IMR-90 (cell line): ENCODE measurements around the gene PLB1. TPM values are rescaled to one million over a fixed set of nuclear protein-coding genes. Genes with fewer than 3 reads are reported as not detected.

ENCODE experiments used
- ATAC-seq: fragments of 200-7000 bp; cut with Tn5 transposase; 2 replicates; pipeline ENCODE4 v1.9.1; 2020; ENCODE audit warnings: low read depth, mild to moderate bottlenecking, moderate library complexity
- BruUV-seq: library from RNA; stranded (reverse); fragments of 400-500 nt; replicated peaks from 2 replicates; lab custom pipeline; 2021; lab: Mats Ljungman, UMichigan
- CTCF ChIA-PET: fragments of 300-600 bp; formaldehyde crosslinking; extraction: SDS; loops from one replicate; lab custom pipeline; 2021; ENCODE audit warnings: antibody characterized with exemption; lab: Yijun Ruan, JAX
- POLR2A ChIA-PET: fragments of 300-600 bp; sonication (Branson Sonifier 250); formaldehyde crosslinking; loops from one replicate; lab custom pipeline; 2022; ENCODE audit warnings: antibody characterized with exemption; ENCODE audit not compliant: unreplicated experiment; lab: Charles Lee
- DNase-seq: peaks from one replicate; pipeline ENCODE4 v3.0.0; 2013
- H2AFZ ChIP-seq: replicated peaks from 2 replicates; pipeline ENCODE3; 2013; ENCODE audit warnings: low read length, mild to moderate bottlenecking; ENCODE audit not compliant: poor library complexity
- H2AK5ac ChIP-seq: 2 replicates; pipeline ENCODE4 v1.6.1; 2013; ENCODE audit warnings: low read depth, low read length, inconsistent platforms
- H2AK9ac ChIP-seq: replicated peaks from 2 replicates; pipeline ENCODE3; 2013; ENCODE audit warnings: mild to moderate bottlenecking, low read depth, low read length, moderate library complexity; ENCODE audit not compliant: poor library complexity
- H2BK120ac ChIP-seq: 2 replicates; pipeline ENCODE4 v1.6.1; 2013; ENCODE audit warnings: low read depth, low read length, inconsistent platforms
- H2BK15ac ChIP-seq: 3 replicates; pipeline ENCODE4 v1.6.1; 2013; ENCODE audit warnings: low read depth, low read length, inconsistent platforms
- H2BK20ac ChIP-seq: 2 replicates; pipeline ENCODE4 v1.6.1; 2013; ENCODE audit warnings: low read depth, mild to moderate bottlenecking, inconsistent platforms, low read length, moderate library complexity
- H2BK5ac ChIP-seq: 2 replicates; pipeline ENCODE4 v1.6.1; 2013; ENCODE audit warnings: mild to moderate bottlenecking, low read depth, low read length, inconsistent platforms; ENCODE audit not compliant: poor library complexity, severe bottlenecking
- H3K14ac ChIP-seq: replicated peaks from 2 replicates; pipeline ENCODE4 v1.6.1; 2013; ENCODE audit warnings: low read depth, low read length, inconsistent platforms
- H3K18ac ChIP-seq: 2 replicates; pipeline ENCODE4 v1.6.1; 2013; ENCODE audit warnings: low read depth, low read length, control low read depth
- H3K23ac ChIP-seq: 2 replicates; pipeline ENCODE4 v1.6.1; 2013; ENCODE audit warnings: low read depth, low read length, inconsistent platforms
- H3K27ac ChIP-seq: 2 replicates; pipeline ENCODE4 v1.5.1; 2013; ENCODE audit warnings: mild to moderate bottlenecking, control low read depth, low read length; ENCODE audit not compliant: insufficient read depth
- H3K27me3 ChIP-seq: 2 replicates; pipeline ENCODE4 v1.6.1; 2013; ENCODE audit warnings: low read length; ENCODE audit not compliant: control insufficient read depth, insufficient read depth
- H3K36me3 ChIP-seq: 2 replicates; pipeline ENCODE4 v1.6.1; 2013; ENCODE audit warnings: low read length, mixed read lengths; ENCODE audit not compliant: control insufficient read depth, insufficient read depth
- H3K4ac ChIP-seq: 2 replicates; pipeline ENCODE4 v1.6.1; 2013; ENCODE audit warnings: low read depth, low read length, inconsistent platforms
- H3K4me1 ChIP-seq: 2 replicates; pipeline ENCODE4 v1.6.1; 2013; ENCODE audit warnings: low read length, mixed read lengths; ENCODE audit not compliant: control insufficient read depth, insufficient read depth
- H3K4me2 ChIP-seq: 2 replicates; pipeline ENCODE4 v1.6.1; 2013; ENCODE audit warnings: low read depth, mild to moderate bottlenecking, control low read depth, low read length, moderate library complexity
- H3K4me3 ChIP-seq: 2 replicates; pipeline ENCODE4 v1.5.1; 2013; ENCODE audit warnings: low read depth, mild to moderate bottlenecking, control low read depth, low read length, moderate library complexity; ENCODE audit not compliant: insufficient read depth
- H3K56ac ChIP-seq: 2 replicates; pipeline ENCODE4 v1.6.1; 2013; ENCODE audit warnings: low read length, inconsistent platforms; ENCODE audit not compliant: insufficient read depth; ENCODE audit errors: extremely low read depth
- H3K79me1 ChIP-seq, 2 experiments: 2 replicates each; pipeline ENCODE4 v1.6.1; 2013; ENCODE audit warnings: low read length in 2 of 2, inconsistent platforms in 1 of 2, low read depth in 1 of 2
- H3K9ac ChIP-seq: 2 replicates; pipeline ENCODE4 v1.6.1; 2013; ENCODE audit warnings: low read depth, low read length, control low read depth
- H3K9me1 ChIP-seq: 2 replicates; pipeline ENCODE4 v1.6.1; 2013; ENCODE audit warnings: low read length, inconsistent platforms; ENCODE audit not compliant: insufficient read depth
- H3K9me3 ChIP-seq: 2 replicates; pipeline ENCODE4 v1.6.1; 2013; ENCODE audit warnings: low read length; ENCODE audit not compliant: control insufficient read depth, insufficient read depth
- H4K20me1 ChIP-seq: 2 replicates; pipeline ENCODE4 v1.6.1; 2013; ENCODE audit warnings: low read length, inconsistent platforms; ENCODE audit not compliant: insufficient read depth
- H4K5ac ChIP-seq: 2 replicates; pipeline ENCODE4 v1.6.1; 2013; ENCODE audit warnings: mild to moderate bottlenecking, low read depth, low read length, control low read depth
- H4K8ac ChIP-seq, 2 experiments: 2 replicates each; pipeline ENCODE4 v1.6.1; 2013; ENCODE audit warnings: low read depth in 2 of 2, low read length in 2 of 2, control low read depth in 1 of 2, inconsistent platforms in 1 of 2
- H4K91ac ChIP-seq: 2 replicates; pipeline ENCODE4 v1.6.1; 2013; ENCODE audit warnings: low read depth, low read length, inconsistent platforms; ENCODE audit not compliant: insufficient read depth
- BHLHE40 ChIP-seq: fragments of 150-350 bp; IDR thresholded peaks from 2 replicates; pipeline ENCODE4 v1.6.1; 2016; ENCODE audit warnings: mild to moderate bottlenecking, low read depth, low read length
- CEBPB ChIP-seq: IDR thresholded peaks from 2 replicates; pipeline ENCODE4 v1.6.1; 2012; ENCODE audit warnings: low read depth, low read length, improper control_type of control experiment
- CTCF ChIP-seq: conservative IDR thresholded peaks from 2 replicates; pipeline ENCODE4 v1.5.1; 2012; ENCODE audit warnings: mild to moderate bottlenecking, low read depth, low read length, improper control_type of control experiment
- FOS ChIP-seq: fragments of 150-350 bp; IDR thresholded peaks from 2 replicates; pipeline ENCODE4 v1.6.1; 2016; ENCODE audit warnings: low read depth, low read length
- MAFK ChIP-seq: IDR thresholded peaks from 2 replicates; pipeline ENCODE4 v1.6.1; 2012; ENCODE audit warnings: low read depth, low read length, improper control_type of control experiment
- MAZ ChIP-seq: IDR thresholded peaks from 2 replicates; pipeline ENCODE4 v1.6.1; 2012; ENCODE audit warnings: low read depth, mild to moderate bottlenecking, low read length, improper control_type of control experiment, moderate library complexity, borderline replicate concordance
- MXI1 ChIP-seq: IDR thresholded peaks from 2 replicates; pipeline ENCODE4 v1.6.1; 2012; ENCODE audit warnings: low read depth, mild to moderate bottlenecking, low read length, moderate library complexity, borderline replicate concordance
- NFE2L2 ChIP-seq: fragments of 150-350 bp; IDR thresholded peaks from 2 replicates; pipeline ENCODE4 v1.6.1; 2016; ENCODE audit warnings: low read depth, mild to moderate bottlenecking, low read length
- POLR2A ChIP-seq: IDR thresholded peaks from 2 replicates; pipeline ENCODE4 v1.6.1; 2012; ENCODE audit warnings: mild to moderate bottlenecking, low read depth, low read length
- RAD21 ChIP-seq: IDR thresholded peaks from 2 replicates; pipeline ENCODE4 v1.6.1; 2012; ENCODE audit warnings: low read length, improper control_type of control experiment
- RCOR1 ChIP-seq: IDR thresholded peaks from 2 replicates; pipeline ENCODE4 v1.6.1; 2012; ENCODE audit warnings: mild to moderate bottlenecking, low read length, improper control_type of control experiment; ENCODE audit not compliant: insufficient replicate concordance
- RFX5 ChIP-seq: IDR thresholded peaks from 2 replicates; pipeline ENCODE4 v1.8.0; 2012; ENCODE audit warnings: low read depth, mild to moderate bottlenecking, low read length, moderate library complexity
- SMC3 ChIP-seq: fragments of 150-350 bp; IDR thresholded peaks from 2 replicates; pipeline ENCODE4 v1.6.1; 2016; ENCODE audit warnings: low read depth, mild to moderate bottlenecking, antibody characterized with exemption, low read length, moderate library complexity
- USF2 ChIP-seq: fragments of 150-350 bp; IDR thresholded peaks from 2 replicates; pipeline ENCODE4 v1.6.1; 2017; ENCODE audit warnings: mild to moderate bottlenecking, antibody characterized with exemption, low read length, low read depth
- WGBS, 2 experiments: methylation state at CpG; one replicate each; pipeline versions ENCODE4 v1.1.5 to v1.1.7; 2013; ENCODE audit warnings: missing lambda C conversion rate in 2 of 2; ENCODE audit not compliant: insufficient read length in 1 of 2; ENCODE audit errors: extremely low coverage in 2 of 2; 5-methylcytosine and 5-hydroxymethylcytosine counted together
- dilution Hi-C: fragments of 300-500 bp; cut with HindIII; formaldehyde crosslinking; loops from one replicate; pipeline ENCODE4 v1.14.3; 2018; ENCODE audit warnings: low sequenced_read_pairs; ENCODE audit not compliant: unreplicated experiment
- in situ Hi-C: fragments of 300-500 bp; cut with MboI; formaldehyde crosslinking; loops from 3 replicates; pipeline ENCODE4 v1.14.3; 2019; ENCODE audit warnings: low sequenced_read_pairs, inconsistent platforms, mixed read lengths
- intact Hi-C: fragments of 100-400 bp; cut with micrococcal nuclease; formaldehyde crosslinking; loops from 2 replicates; pipeline ENCODE4 v1.10.0; 2022
- polyA plus RNA-seq, 3 experiments: library from polyadenylated mRNA; depleted of rRNA; stranded (reverse); fragments of >200 nt; gene quantifications; 2 replicates each; pipeline ENCODE4 v1.2.3, GENCODE V29; 2012; ENCODE audit warnings: low replicate concordance in 1 of 3
- total RNA-seq: library from RNA; depleted of rRNA; stranded (reverse); fragments of >200 nt; gene quantifications from 2 replicates; pipeline ENCODE4 v1.2.3, GENCODE V29; 2012

The PLB1 gene
- total and polyA plus RNA-seq, 2 of the 4 experiments (the other 2 are of a cell fraction): 0.74 to 0.90 TPM

GRCh38 chr2:28521663-28522062 lies 25.8 kb downstream of the PLB1 start:
- peaks cover 72% of the 10 kb centered on the region for H3K27me3 ChIP-seq
- H3K9ac ChIP-seq: no peak overlapping the region
- no peak overlapping the region for H3K56ac ChIP-seq
- WGBS, 2 experiments: 0% methylated on average over 2 of the region's 3 CpGs; no CpG with 5 or more reads in 1 of the 2 experiments
- H4K8ac ChIP-seq: no peak overlapping the region
- no peak overlapping the region for H3K4me3 ChIP-seq
- in situ Hi-C loops: no loop called here
- H3K27ac ChIP-seq: no peak overlapping the region
- H4K5ac ChIP-seq: no peak overlapping the region
- H3K18ac ChIP-seq: no peak overlapping the region
- no peak overlapping the region for H4K91ac ChIP-seq
- no peak for DNase-seq
- no peak overlapping the region for H2BK20ac ChIP-seq
- no peak overlapping the region for H2AK9ac ChIP-seq
- no peak overlapping the region for H3K14ac ChIP-seq
- no peak overlapping the region for H3K4ac ChIP-seq
- no peak overlapping the region for H3K23ac ChIP-seq
- peak overlapping the region; percentile 21 for H2AFZ ChIP-seq
- no TSS peak for BruUV-seq
- POLR2A ChIA-PET: no interaction called here
- H4K20me1 ChIP-seq: no peaks in the 10 kb centered on the region
- no peak overlapping the region for H2BK15ac ChIP-seq
- CTCF ChIA-PET: no interaction called here
- dilution Hi-C loops: no loop called here
- intact Hi-C loops: no loop called here
- no peak overlapping the region for H3K4me2 ChIP-seq
- no peaks in the 10 kb centered on the region for H3K79me1 ChIP-seq
- H3K9me3 ChIP-seq: no peaks in the 10 kb centered on the region
- ATAC-seq: no peak
- H2BK120ac ChIP-seq: no peak overlapping the region
- H3K9me1 ChIP-seq: 0 out of 2 replicates have a peak, but pooled peaks cover 3% of the 10 kb centered on the region
- H2AK5ac ChIP-seq: no peak overlapping the region
- H2BK5ac ChIP-seq: no peak overlapping the region
- H3K36me3 ChIP-seq: no peaks in the 10 kb centered on the region
- TF ChIP-seq POLR2A (no peak), SMC3 (no peak), MXI1 (no peak), USF2 (no peak), RFX5 (no peak), MAFK (no peak), BHLHE40 (no peak), FOS (no peak), CTCF (no peak), RCOR1 (no peak), CEBPB (no peak), MAZ (no peak), RAD21 (no peak), NFE2L2 (no peak)
- no peaks in the 10 kb centered on the region for H3K4me1 ChIP-seq
